Bone marrow (tissue), 2 donors: Measurements from ENCODE around the gene FADS6.

Experiments used
- DNase-seq, 2 donors: peaks; one replicate each; lab custom pipeline; 2025; lab: John Stamatoyannopoulos, UW

The FADS6 gene

GRCh38 chr17:74892013-74892841 lies 1.2 kb downstream of the FADS6 start:
- DNase-seq = no peak

- no peak for DNase-seq
Measured at GRCh38 chr17:74890554-74890953, 2.9 kb downstream of the FADS6 start.

GRCh38 chr17:74888469-74888868 lies 5.0 kb downstream of the FADS6 start:
- no peak for DNase-seq

- no peak for DNase-seq
Measured at GRCh38 chr17:74883241-74883745, 10.1 kb downstream of the FADS6 start.

GRCh38 chr17:74882517-74883240 lies 10.8 kb downstream of the FADS6 start:
- DNase-seq = no peak

GRCh38 chr17:74881073-74881472 lies 12.4 kb downstream of the FADS6 start:
- no peak for DNase-seq

- DNase-seq = no peak
Measured at GRCh38 chr17:74879308-74879707, 14.1 kb downstream of the FADS6 start.

- DNase-seq = no peak
Measured at GRCh38 chr17:74878658-74879057, 14.8 kb downstream of the FADS6 start.

- no peak for DNase-seq
Measured at GRCh38 chr17:74877592-74878548, 15.6 kb downstream of the FADS6 start.

GRCh38 chr17:74875977-74876593 lies 17.3 kb downstream of the FADS6 start:
- no peak for DNase-seq

- DNase-seq = no peak
Measured at GRCh38 chr17:74875155-74875976, 18.1 kb downstream of the FADS6 start.

GRCh38 chr17:74874615-74875037 lies 18.8 kb downstream of the FADS6 start:
- DNase-seq = no peak

- DNase-seq = no peak
Measured at GRCh38 chr17:74873874-74874614, 19.4 kb downstream of the FADS6 start.

- peak; percentile 99 to 100 for DNase-seq
Measured at GRCh38 chr17:74873037-74873873, 20.2 kb downstream of the FADS6 start.

- DNase-seq = no peak
Measured at GRCh38 chr17:74872313-74873036, 21.0 kb downstream of the FADS6 start, which contains the start of gene FDXR. FDXR (minus strand) TSS chr17:74872994; CDS start chr17:74872944, 50 bp downstream.

GRCh38 chr17:74871356-74872076 lies 21.9 kb downstream of the FADS6 start:
- DNase-seq = no peak

GRCh38 chr17:74870512-74870911 lies 22.9 kb downstream of the FADS6 start:
- DNase-seq = no peak
